Measurements from ENCODE around the gene UGCG. TPM values are rescaled to one million over a fixed set of nuclear protein-coding genes. Genes with fewer than 3 reads are reported as not detected.

UGCG gene
- total RNA-seq, 1 experiment from 2014 or later = 23.3 TPM

DNA sequence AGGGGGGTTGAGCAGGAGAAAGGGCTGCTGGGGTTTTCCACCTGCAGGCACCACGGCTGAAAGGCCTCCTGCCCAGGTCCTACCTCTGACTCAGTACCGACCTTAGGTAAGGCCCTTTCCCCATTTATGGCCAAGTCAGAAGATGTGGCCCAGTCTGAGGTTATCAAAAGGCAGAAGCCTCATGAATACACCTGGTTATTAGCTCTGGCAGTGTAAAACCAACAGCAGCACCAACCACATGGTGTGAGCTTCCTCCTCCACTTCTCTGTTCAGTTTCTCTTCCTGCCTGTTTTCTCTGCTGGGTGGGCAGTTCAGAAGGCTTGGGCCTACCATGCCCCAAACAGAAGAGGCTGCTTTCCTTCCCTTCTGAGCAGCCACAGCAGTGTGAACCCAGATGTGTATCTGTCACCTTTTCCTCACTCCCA, 86.9 kb downstream of the UGCG start:
- H3K4me1 ChIP-seq (ENCODE audit: insufficient read depth, low read length) = no peaks in the 10 kb centered on the region
- H3K9ac ChIP-seq (ENCODE audit: extremely low read depth, insufficient read length, low read length) = no peak overlapping the region
- no peaks in the 10 kb centered on the region for H3K23me2 ChIP-seq (ENCODE audit: insufficient read length, low read depth, low read length, poor library complexity, severe bottlenecking)
- H3K9me3 ChIP-seq (ENCODE audit: control insufficient read depth, low read depth, low read length) = no peaks in the 10 kb centered on the region
- no peak overlapping the region for H3K27ac Mint-ChIP-seq
- no peaks in the 10 kb centered on the region; the same call in 1 of the 2 replicates for H3K27me3 Mint-ChIP-seq (ENCODE audit: low read depth)
- H3T11ph ChIP-seq (ENCODE audit: low read length) = no peak overlapping the region
- no peak overlapping the region for H3K56ac ChIP-seq (ENCODE audit: insufficient read length, low read depth, low read length)
- H4K5ac ChIP-seq (ENCODE audit: insufficient read length, low read depth, low read length) = no peak overlapping the region
- H3K18ac ChIP-seq (ENCODE audit: insufficient read length, low read depth, low read length) = no peak overlapping the region
- no peaks in the 10 kb centered on the region for H3K79me2 ChIP-seq (ENCODE audit: insufficient read depth, low read length)
- H2BK12ac ChIP-seq (ENCODE audit: insufficient read length, low read depth, low read length) = no peak overlapping the region
- no peak overlapping the region for H3K23ac ChIP-seq (ENCODE audit: insufficient read length, low read depth, low read length)
- no peak overlapping the region for H2AFZ ChIP-seq (ENCODE audit: low read length)
- H2BK120ac ChIP-seq (ENCODE audit: low read depth, low read length, poor library complexity, severe bottlenecking) = no peak overlapping the region
- no peak overlapping the region for H4K91ac ChIP-seq (ENCODE audit: insufficient read length, low read depth, low read length)
- no peak overlapping the region for H2BK15ac ChIP-seq (ENCODE audit: low read depth, low read length)
- H2BK20ac ChIP-seq (ENCODE audit: low read depth, low read length, poor library complexity, severe bottlenecking) = no peak overlapping the region
- no peak overlapping the region; the same call in 1 of the 2 replicates for H3K14ac ChIP-seq (ENCODE audit: insufficient read depth, low read length)
- no peaks in the 10 kb centered on the region for H3K9me3 Mint-ChIP-seq
- no peak overlapping the region for H2BK5ac ChIP-seq (ENCODE audit: insufficient read length, low read length)
- no peaks in the 10 kb centered on the region for H3K27me3 ChIP-seq (ENCODE audit: insufficient read depth, low read length)
- H3K4me2 ChIP-seq (ENCODE audit: insufficient read depth, insufficient read length, low read length) = no peak overlapping the region
- no peak for DNase-seq
- no peak overlapping the region for H2AK5ac ChIP-seq (ENCODE audit: insufficient read length, low read length)
- no peaks in the 10 kb centered on the region for H3K79me1 ChIP-seq (ENCODE audit: insufficient read depth, low read depth, low read length, poor library complexity, severe bottlenecking)
- no peaks in the 10 kb centered on the region for H4K20me1 ChIP-seq (ENCODE audit: control insufficient read depth, insufficient read depth, insufficient read length)
- TF ChIP-seq, protein P1, sequence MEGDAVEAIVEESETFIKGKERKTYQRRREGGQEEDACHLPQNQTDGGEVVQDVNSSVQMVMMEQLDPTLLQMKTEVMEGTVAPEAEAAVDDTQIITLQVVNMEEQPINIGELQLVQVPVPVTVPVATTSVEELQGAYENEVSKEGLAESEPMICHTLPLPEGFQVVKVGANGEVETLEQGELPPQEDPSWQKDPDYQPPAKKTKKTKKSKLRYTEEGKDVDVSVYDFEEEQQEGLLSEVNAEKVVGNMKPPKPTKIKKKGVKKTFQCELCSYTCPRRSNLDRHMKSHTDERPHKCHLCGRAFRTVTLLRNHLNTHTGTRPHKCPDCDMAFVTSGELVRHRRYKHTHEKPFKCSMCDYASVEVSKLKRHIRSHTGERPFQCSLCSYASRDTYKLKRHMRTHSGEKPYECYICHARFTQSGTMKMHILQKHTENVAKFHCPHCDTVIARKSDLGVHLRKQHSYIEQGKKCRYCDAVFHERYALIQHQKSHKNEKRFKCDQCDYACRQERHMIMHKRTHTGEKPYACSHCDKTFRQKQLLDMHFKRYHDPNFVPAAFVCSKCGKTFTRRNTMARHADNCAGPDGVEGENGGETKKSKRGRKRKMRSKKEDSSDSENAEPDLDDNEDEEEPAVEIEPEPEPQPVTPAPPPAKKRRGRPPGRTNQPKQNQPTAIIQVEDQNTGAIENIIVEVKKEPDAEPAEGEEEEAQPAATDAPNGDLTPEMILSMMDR (conservative IDR thresholded peaks at IDR 0.05) = no peak
- H3K4ac ChIP-seq (ENCODE audit: low read depth, low read length) = no peak overlapping the region
- no CpG with 5 or more reads among the region's 2 CpGs for WGBS (ENCODE audit: extremely low coverage, insufficient read length, low lambda C conversion rate)
- H3K4me3 Mint-ChIP-seq = no peak overlapping the region
- no peaks in the 10 kb centered on the region for H3K36me3 Mint-ChIP-seq (ENCODE audit: insufficient read depth in 1 of 3, low read depth in 3 of 3)
- H3K4me1 Mint-ChIP-seq = no peaks in the 10 kb centered on the region
- no peak overlapping the region for H3K27ac ChIP-seq (ENCODE audit: insufficient read length, low read depth, low read length)
- H4K8ac ChIP-seq (replicated peaks; ENCODE audit: insufficient read length, low read depth, low read length) = no peak overlapping the region

All from H9 (cell line).